Body of pancreas (tissue), 4 donors: ENCODE results near the gene TIE1.

Experiments
- POLR2A ChIP-seq, 3 donors: fragments of 450-650 bp; IDR thresholded peaks; one replicate each; pipeline ENCODE4 v1.6.1; 2016; ENCODE audit warnings: antibody characterized with exemption in 3 of 3, mild to moderate bottlenecking in 2 of 3
- TF ChIP-seq, protein P1 (sequence below), 7 experiments: fragments of 450-650 bp in 4 of 7; fragments of 200-600 bp in 3 of 7; sonication (generic) in 3 of 7; IDR thresholded peaks; one replicate each; pipeline ENCODE4 v1.5.1; 2016 to 2019; ENCODE audit warnings: antibody characterized with exemption in 7 of 7

DNA sequence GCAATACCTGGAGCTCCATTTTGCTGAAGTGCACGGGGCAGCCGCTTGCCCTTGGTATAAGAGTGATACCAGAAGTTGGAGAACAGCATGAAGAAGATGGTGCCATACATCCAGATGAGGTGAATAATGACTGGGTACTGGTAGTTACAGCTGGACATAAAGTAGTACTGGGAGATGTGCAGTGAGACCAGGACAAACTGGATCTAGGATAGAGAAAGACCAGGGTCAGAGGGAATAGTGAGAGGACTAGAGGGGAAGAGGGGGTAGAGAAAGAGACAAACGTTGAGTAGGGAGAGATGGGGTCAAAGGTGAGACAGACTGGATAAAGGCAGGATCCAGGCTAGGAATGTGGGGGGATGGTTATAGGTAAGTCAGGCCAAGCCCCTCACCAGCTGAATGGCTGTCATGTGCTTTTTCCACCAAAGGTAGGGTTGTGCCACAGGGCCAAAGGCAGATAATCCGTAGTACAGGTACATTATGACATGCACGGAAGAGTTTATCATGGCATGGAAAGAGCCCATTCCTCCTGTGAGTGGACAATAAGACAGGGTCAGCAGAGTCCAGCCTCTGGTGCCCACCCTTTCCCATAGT lies 63.2 kb downstream of the TIE1 start:
- TF ChIP-seq, protein P1, sequence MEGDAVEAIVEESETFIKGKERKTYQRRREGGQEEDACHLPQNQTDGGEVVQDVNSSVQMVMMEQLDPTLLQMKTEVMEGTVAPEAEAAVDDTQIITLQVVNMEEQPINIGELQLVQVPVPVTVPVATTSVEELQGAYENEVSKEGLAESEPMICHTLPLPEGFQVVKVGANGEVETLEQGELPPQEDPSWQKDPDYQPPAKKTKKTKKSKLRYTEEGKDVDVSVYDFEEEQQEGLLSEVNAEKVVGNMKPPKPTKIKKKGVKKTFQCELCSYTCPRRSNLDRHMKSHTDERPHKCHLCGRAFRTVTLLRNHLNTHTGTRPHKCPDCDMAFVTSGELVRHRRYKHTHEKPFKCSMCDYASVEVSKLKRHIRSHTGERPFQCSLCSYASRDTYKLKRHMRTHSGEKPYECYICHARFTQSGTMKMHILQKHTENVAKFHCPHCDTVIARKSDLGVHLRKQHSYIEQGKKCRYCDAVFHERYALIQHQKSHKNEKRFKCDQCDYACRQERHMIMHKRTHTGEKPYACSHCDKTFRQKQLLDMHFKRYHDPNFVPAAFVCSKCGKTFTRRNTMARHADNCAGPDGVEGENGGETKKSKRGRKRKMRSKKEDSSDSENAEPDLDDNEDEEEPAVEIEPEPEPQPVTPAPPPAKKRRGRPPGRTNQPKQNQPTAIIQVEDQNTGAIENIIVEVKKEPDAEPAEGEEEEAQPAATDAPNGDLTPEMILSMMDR (IDR thresholded peaks at IDR 0.05): no peak
- TF ChIP-seq POLR2A (IDR thresholded peaks at IDR 0.05): no peak
